ENCODE measurements around the gene TRMT11. TPM values are rescaled to one million over a fixed set of nuclear protein-coding genes. Genes with fewer than 3 reads are reported as not detected.

TRMT11 gene
- total and polyA plus RNA-seq, 2 of the 8 experiments (the other 6 are each of a cell fraction or from before 2014, with no cell fraction given) = 19.7 to 32.4 TPM

GRCh38 chr6:126038234-126038633 lies 51.9 kb downstream of the TRMT11 start:
- no peak overlapping the region for H4K91ac ChIP-seq (replicated peaks; ENCODE audit: insufficient read length, low read length)
- no peak for TF ChIP-seq CBX5 (IDR thresholded peaks at IDR 0.05; ENCODE audit: low read depth, low read length)
- no peak for TF ChIP-seq POLR2A (IDR thresholded peaks at IDR 0.05; ENCODE audit: control extremely low read depth in 1 of 2, low read depth in 2 of 2, low read length in 2 of 2)
- no peak for TF ChIP-seq ATF2 (IDR thresholded peaks at IDR 0.05; ENCODE audit: low read length)
- no peak for TF ChIP-seq SRF (IDR thresholded peaks at IDR 0.05; ENCODE audit: low read depth, low read length)
- no peak for TF ChIP-seq CHD2 (IDR thresholded peaks at IDR 0.05; ENCODE audit: low read length)
- TF ChIP-seq ASH2L (IDR thresholded peaks at IDR 0.05; ENCODE audit: low read length) = no peak
- no peak for TF ChIP-seq HDAC6 (IDR thresholded peaks at IDR 0.05; ENCODE audit: low read depth, low read length)
- TF ChIP-seq, protein P1, sequence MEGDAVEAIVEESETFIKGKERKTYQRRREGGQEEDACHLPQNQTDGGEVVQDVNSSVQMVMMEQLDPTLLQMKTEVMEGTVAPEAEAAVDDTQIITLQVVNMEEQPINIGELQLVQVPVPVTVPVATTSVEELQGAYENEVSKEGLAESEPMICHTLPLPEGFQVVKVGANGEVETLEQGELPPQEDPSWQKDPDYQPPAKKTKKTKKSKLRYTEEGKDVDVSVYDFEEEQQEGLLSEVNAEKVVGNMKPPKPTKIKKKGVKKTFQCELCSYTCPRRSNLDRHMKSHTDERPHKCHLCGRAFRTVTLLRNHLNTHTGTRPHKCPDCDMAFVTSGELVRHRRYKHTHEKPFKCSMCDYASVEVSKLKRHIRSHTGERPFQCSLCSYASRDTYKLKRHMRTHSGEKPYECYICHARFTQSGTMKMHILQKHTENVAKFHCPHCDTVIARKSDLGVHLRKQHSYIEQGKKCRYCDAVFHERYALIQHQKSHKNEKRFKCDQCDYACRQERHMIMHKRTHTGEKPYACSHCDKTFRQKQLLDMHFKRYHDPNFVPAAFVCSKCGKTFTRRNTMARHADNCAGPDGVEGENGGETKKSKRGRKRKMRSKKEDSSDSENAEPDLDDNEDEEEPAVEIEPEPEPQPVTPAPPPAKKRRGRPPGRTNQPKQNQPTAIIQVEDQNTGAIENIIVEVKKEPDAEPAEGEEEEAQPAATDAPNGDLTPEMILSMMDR (IDR thresholded peaks at IDR 0.05; ENCODE audit: control extremely low read depth in 1 of 3, insufficient read depth in 1 of 3, low read depth in 1 of 3, low read length in 3 of 3) = no peak
- no peaks in the 10 kb centered on the region for H3K9me3 ChIP-seq (ENCODE audit: insufficient read depth in 2 of 2, low read depth in 1 of 2, low read length in 1 of 2)
- no peak overlapping the region for H2BK15ac ChIP-seq (ENCODE audit: low read length)
- H2BK12ac ChIP-seq (ENCODE audit: low read depth, low read length) = no peak overlapping the region
- ChIA-PET POLR2A (ENCODE audit: partially characterized antibody) (no interaction called here), CTCF (ENCODE audit: partially characterized antibody) (interaction anchor here (1.0 to 1.1 kb wide), 2 partner anchors 16 to 27 kb away, joined by 3 read pairs; no protein-coding TSS in a partner anchor)
- H3K4ac ChIP-seq (replicated peaks; ENCODE audit: insufficient read length, low read depth, low read length) = no peak overlapping the region
- FAIRE-seq (no peak), DNase-seq (ENCODE audit: low read depth in 1 of 2, low spot score in 2 of 2) (no peak)
- H3K79me1 ChIP-seq (ENCODE audit: low read depth, low read length) = no peaks in the 10 kb centered on the region
- no peaks in the 10 kb centered on the region for H3K27me3 ChIP-seq (replicated peaks in 1 of 4; ENCODE audit: control insufficient read depth in 3 of 4, extremely low read depth in 1 of 4, insufficient read depth in 3 of 4, low read length in 3 of 4)
- no peak overlapping the region for H3K18ac ChIP-seq (ENCODE audit: extremely low read depth, low read length)
- no peak overlapping the region for H2AK5ac ChIP-seq (ENCODE audit: low read depth, low read length)
- H2BK20ac ChIP-seq (ENCODE audit: low read length) = no peak overlapping the region
- H4K20me1 ChIP-seq (replicated peaks in 1 of 2; ENCODE audit: control insufficient read depth in 1 of 2, insufficient read depth in 2 of 2, low read length in 2 of 2) = no peaks in the 10 kb centered on the region
- no peak overlapping the region for H3K9ac ChIP-seq (replicated peaks in 1 of 4; ENCODE audit: extremely low read depth in 1 of 4, low read depth in 3 of 4, low read length in 3 of 4)
- no peaks in the 10 kb centered on the region; a peak in 2 of 7 replicates for H3K4me1 ChIP-seq (replicated peaks in 1 of 4; ENCODE audit: control insufficient read depth in 3 of 4, insufficient read depth in 4 of 4, low read length in 3 of 4)
- no peak overlapping the region for H4K5ac ChIP-seq (ENCODE audit: insufficient read length, low read depth, low read length)
- no peak overlapping the region for H3K27ac ChIP-seq (ENCODE audit: low read depth, low read length)
- peaks cover 2 to 36% (median 15%) of the 10 kb centered on the region in 4 experiments; a peak in 6 of 8 replicates for H3K36me3 ChIP-seq (ENCODE audit: control insufficient read depth in 2 of 4, insufficient read depth in 4 of 4, low read length in 3 of 4)
- H3K23ac ChIP-seq (ENCODE audit: insufficient read length) = no peak overlapping the region
- H2BK5ac ChIP-seq (ENCODE audit: low read depth, low read length) = no peak overlapping the region
- no peak overlapping the region for H3K4me3 ChIP-seq (ENCODE audit: extremely low read depth in 1 of 4, insufficient read depth in 2 of 4, low read depth in 3 of 4, low read length in 4 of 4)
- H2BK120ac ChIP-seq (replicated peaks; ENCODE audit: low read depth, low read length) = no peak overlapping the region
- H3K14ac ChIP-seq (ENCODE audit: insufficient read length) = no peak overlapping the region
- peaks cover 0 to 2% of the 10 kb centered on the region in 2 experiments; a peak in 1 of 4 replicates for H3K79me2 ChIP-seq (ENCODE audit: control insufficient read depth in 1 of 2, insufficient read depth in 2 of 2, low read length in 2 of 2)
- H2AFZ ChIP-seq (ENCODE audit: low read length) = no peak overlapping the region
- H3K56ac ChIP-seq (replicated peaks; ENCODE audit: insufficient read length, low read depth, low read length) = no peak overlapping the region
- H4K8ac ChIP-seq (ENCODE audit: extremely low read depth, insufficient read depth, low read length) = no peak overlapping the region
- no peak overlapping the region for H3K4me2 ChIP-seq (ENCODE audit: insufficient read depth in 1 of 2, low read depth in 2 of 2, low read length in 2 of 2)
- no peaks in the 10 kb centered on the region for H3K23me2 ChIP-seq (ENCODE audit: low read depth, low read length)
